ENCODE results near the gene AS3MT. TPM values are rescaled to one million over a fixed set of nuclear protein-coding genes. Genes with fewer than 3 reads are reported as not detected.
A peak's percentile ranks its signal among the peaks of the same experiment; 100 is the strongest.

Gene AS3MT
- total RNA-seq, 1 donor from 2014 or later = 40.3 TPM

GRCh38 chr10:102832248-102832647 lies 37.0 kb upstream of the AS3MT start:
- Histone ChIP-seq H2AFZ (replicated peaks) (no peak overlapping the region), H3F3A (ENCODE audit: low read depth) (no peaks in the 10 kb centered on the region), H3K4me1 (no peaks in the 10 kb centered on the region), H3K9me3 (ENCODE audit: low read depth) (no peaks in the 10 kb centered on the region), H3K27ac (no peak overlapping the region), H3K9ac (no peak overlapping the region), H4K20me1 (ENCODE audit: low read depth) (no peaks in the 10 kb centered on the region), H3K4me3 (no peak overlapping the region), H3K36me3 (no peaks in the 10 kb centered on the region), H3K4me2 (no peak overlapping the region), H3K27me3 (no peaks in the 10 kb centered on the region), H3K79me2 (ENCODE audit: low read depth) (no peaks in the 10 kb centered on the region)
- no peak for DNase-seq (ENCODE audit: low spot score)
- TF ChIP-seq EZH2phosphoT487 (IDR thresholded peaks at IDR 0.05) = no peak
- TF ChIP-seq CTCF (IDR thresholded peaks at IDR 0.05) = no peak
- TF ChIP-seq EZH2 (IDR thresholded peaks at IDR 0.05) = no peak
- Mint-ChIP-seq H3K4me3 (no peak overlapping the region), H3K4me1 (peaks cover 7% of the 10 kb centered on the region), H3K27ac (no peak overlapping the region), H3K27me3 (ENCODE audit: insufficient read depth, low read depth) (peaks cover 2% of the 10 kb centered on the region), H3K9me3 (peaks cover 2% of the 10 kb centered on the region), H3K36me3 (no peaks in the 10 kb centered on the region)

DNA sequence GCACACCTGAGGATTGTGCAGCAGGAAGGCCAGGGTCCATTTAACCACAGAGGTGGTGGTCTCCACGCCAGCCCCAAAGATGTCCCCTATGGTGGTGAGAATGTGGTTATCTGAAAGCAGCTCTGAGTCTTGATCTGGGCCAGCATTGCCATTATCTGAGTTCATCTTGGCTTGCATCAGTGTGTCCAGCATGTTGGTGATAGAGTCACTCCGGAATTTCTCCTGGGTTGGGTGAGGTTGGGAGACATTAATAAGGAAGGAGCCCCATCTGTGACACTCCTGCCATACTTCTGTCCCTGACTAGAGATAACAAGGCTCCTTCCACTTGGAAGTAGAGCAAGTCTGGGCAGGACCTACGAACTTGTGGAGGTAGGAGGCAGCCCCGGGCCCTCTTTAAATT lies 36.3 kb upstream of the AS3MT start:
- DNase-seq (ENCODE audit: low spot score) = no peak
- Histone ChIP-seq H3K9ac (no peak overlapping the region), H3K4me1 (no peaks in the 10 kb centered on the region), H4K20me1 (ENCODE audit: low read depth) (no peaks in the 10 kb centered on the region), H3K79me2 (ENCODE audit: low read depth) (no peaks in the 10 kb centered on the region), H3K4me3 (no peak overlapping the region), H2AFZ (replicated peaks) (no peak overlapping the region), H3F3A (ENCODE audit: low read depth) (no peaks in the 10 kb centered on the region), H3K27me3 (no peaks in the 10 kb centered on the region), H3K36me3 (no peaks in the 10 kb centered on the region), H3K27ac (no peak overlapping the region), H3K4me2 (no peak overlapping the region), H3K9me3 (ENCODE audit: low read depth) (no peaks in the 10 kb centered on the region)
- Mint-ChIP-seq H3K4me3 (no peak overlapping the region), H3K4me1 (peaks cover 7% of the 10 kb centered on the region), H3K36me3 (no peaks in the 10 kb centered on the region), H3K27ac (no peak overlapping the region), H3K27me3 (ENCODE audit: insufficient read depth, low read depth) (peaks cover 4% of the 10 kb centered on the region), H3K9me3 (peaks cover 9% of the 10 kb centered on the region)
- TF ChIP-seq CTCF (IDR thresholded peaks at IDR 0.05) = no peak
- no peak for TF ChIP-seq EZH2phosphoT487 (IDR thresholded peaks at IDR 0.05)

DNA sequence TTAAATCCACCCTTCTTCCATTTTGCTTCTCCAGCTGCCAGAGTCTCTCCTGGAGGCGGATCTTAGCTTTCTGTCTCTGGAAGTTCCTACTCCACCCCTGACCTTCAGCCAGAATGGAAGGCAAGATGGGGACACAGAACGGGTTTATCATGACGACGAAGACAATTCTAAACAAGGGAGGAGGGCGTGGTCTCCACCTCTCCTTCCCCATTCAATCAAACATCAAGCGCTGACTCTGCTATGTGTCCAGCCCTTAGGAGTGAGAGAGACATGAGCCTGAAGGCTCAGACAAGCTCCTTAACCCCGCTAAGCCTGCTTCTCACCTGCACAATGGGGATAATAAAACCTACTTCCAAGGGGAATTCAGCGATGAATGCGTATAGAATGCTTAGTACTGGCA lies 35.1 kb upstream of the AS3MT start:
- no peak overlapping the region for H3K4me2 ChIP-seq
- H3K27ac Mint-ChIP-seq = no peak overlapping the region
- H3K4me3 Mint-ChIP-seq = no peak overlapping the region
- H3K4me3 ChIP-seq = no peak overlapping the region
- TF ChIP-seq EZH2phosphoT487 (IDR thresholded peaks at IDR 0.05) (no peak), EZH2 (IDR thresholded peaks at IDR 0.05) (no peak)
- no peaks in the 10 kb centered on the region for H3K4me1 ChIP-seq
- peaks cover 6% of the 10 kb centered on the region for H3K27me3 Mint-ChIP-seq (ENCODE audit: insufficient read depth, low read depth)
- DNase-seq (ENCODE audit: low spot score) = no peak
- peaks cover 15% of the 10 kb centered on the region for H3K9me3 Mint-ChIP-seq
- H3K27ac ChIP-seq = no peak overlapping the region
- H2AFZ ChIP-seq (replicated peaks) = no peak overlapping the region
- no peak overlapping the region for H3K9ac ChIP-seq
- no peaks in the 10 kb centered on the region for H3F3A ChIP-seq (ENCODE audit: low read depth)
- no peaks in the 10 kb centered on the region for H3K27me3 ChIP-seq
- no peaks in the 10 kb centered on the region for H3K79me2 ChIP-seq (ENCODE audit: low read depth)
- no peaks in the 10 kb centered on the region for H4K20me1 ChIP-seq (ENCODE audit: low read depth)
- H3K36me3 ChIP-seq = no peaks in the 10 kb centered on the region
- no peaks in the 10 kb centered on the region for H3K9me3 ChIP-seq (ENCODE audit: low read depth)
- peaks cover 6% of the 10 kb centered on the region for H3K4me1 Mint-ChIP-seq
- no peaks in the 10 kb centered on the region for H3K36me3 Mint-ChIP-seq

DNA sequence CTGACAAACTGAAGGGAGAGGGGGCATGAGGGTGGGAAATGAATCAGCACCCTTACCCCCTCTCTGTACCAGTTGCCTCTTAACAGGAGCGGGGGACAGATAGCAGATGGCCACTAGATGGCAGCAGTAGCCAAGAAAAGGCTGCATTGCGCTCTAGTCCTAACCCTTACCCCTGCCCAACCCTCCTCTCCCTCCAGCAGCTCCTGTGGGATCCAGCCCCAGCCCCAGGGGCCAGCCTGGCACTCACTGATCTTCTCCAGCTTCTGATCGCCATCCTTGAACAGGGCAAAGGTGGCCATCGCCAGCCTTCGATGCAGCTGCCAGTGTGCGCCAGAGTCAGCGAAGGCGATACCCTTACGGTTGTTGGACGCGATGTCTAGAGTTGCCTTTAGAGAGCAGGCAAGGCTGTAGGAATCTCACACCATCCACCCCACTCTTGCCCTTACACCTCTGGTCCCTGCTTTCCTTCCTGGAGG lies 34.2 kb upstream of the AS3MT start:
- no peaks in the 10 kb centered on the region for H3K36me3 Mint-ChIP-seq

More for the DNA sequence above, 34.2 kb upstream of the AS3MT start:
- Mint-ChIP-seq H3K27ac (no peak overlapping the region), H3K4me3 (no peak overlapping the region), H3K27me3 (ENCODE audit: insufficient read depth, low read depth) (peaks cover 6% of the 10 kb centered on the region), H3K4me1 (peaks cover 4% of the 10 kb centered on the region), H3K9me3 (peaks cover 15% of the 10 kb centered on the region)
- Histone ChIP-seq H3K4me3 (no peak overlapping the region), H3F3A (ENCODE audit: low read depth) (no peaks in the 10 kb centered on the region), H3K4me1 (no peaks in the 10 kb centered on the region), H3K9me3 (ENCODE audit: low read depth) (no peaks in the 10 kb centered on the region), H3K36me3 (no peaks in the 10 kb centered on the region), H3K27me3 (no peaks in the 10 kb centered on the region), H3K9ac (no peak overlapping the region), H2AFZ (replicated peaks) (peak overlapping the region; percentile 53), H3K79me2 (ENCODE audit: low read depth) (no peaks in the 10 kb centered on the region), H4K20me1 (ENCODE audit: low read depth) (no peaks in the 10 kb centered on the region), H3K4me2 (no peak overlapping the region), H3K27ac (no peak overlapping the region)
- TF ChIP-seq EZH2 (IDR thresholded peaks at IDR 0.05) (no peak), CTCF (IDR thresholded peaks at IDR 0.05) (peak; percentile 90)
- peak; percentile 91 for DNase-seq (ENCODE audit: low spot score)

All from neural progenitor cell (in vitro differentiated cells).